Stimulated activated CD8-positive, alpha-beta memory T cell treated with anti-CD3 and anti-CD28 coated beads, Interleukin-4, amount 100 ng/mL, for 4 hours (primary cell): ENCODE data around the gene C4orf50.
"Not testable (repeated sequence)": the region's sequence is repeated elsewhere in the genome, so short reads cannot be mapped to it uniquely, and the experiment has no call there.

Source experiments
- DNase-seq, 2 donors: peaks; one replicate each; pipeline ENCODE4 v3.0.0-alpha.2; 2020; ENCODE audit warnings: low read depth in 2 of 2, low spot score in 1 of 2

C4orf50 gene

DNA sequence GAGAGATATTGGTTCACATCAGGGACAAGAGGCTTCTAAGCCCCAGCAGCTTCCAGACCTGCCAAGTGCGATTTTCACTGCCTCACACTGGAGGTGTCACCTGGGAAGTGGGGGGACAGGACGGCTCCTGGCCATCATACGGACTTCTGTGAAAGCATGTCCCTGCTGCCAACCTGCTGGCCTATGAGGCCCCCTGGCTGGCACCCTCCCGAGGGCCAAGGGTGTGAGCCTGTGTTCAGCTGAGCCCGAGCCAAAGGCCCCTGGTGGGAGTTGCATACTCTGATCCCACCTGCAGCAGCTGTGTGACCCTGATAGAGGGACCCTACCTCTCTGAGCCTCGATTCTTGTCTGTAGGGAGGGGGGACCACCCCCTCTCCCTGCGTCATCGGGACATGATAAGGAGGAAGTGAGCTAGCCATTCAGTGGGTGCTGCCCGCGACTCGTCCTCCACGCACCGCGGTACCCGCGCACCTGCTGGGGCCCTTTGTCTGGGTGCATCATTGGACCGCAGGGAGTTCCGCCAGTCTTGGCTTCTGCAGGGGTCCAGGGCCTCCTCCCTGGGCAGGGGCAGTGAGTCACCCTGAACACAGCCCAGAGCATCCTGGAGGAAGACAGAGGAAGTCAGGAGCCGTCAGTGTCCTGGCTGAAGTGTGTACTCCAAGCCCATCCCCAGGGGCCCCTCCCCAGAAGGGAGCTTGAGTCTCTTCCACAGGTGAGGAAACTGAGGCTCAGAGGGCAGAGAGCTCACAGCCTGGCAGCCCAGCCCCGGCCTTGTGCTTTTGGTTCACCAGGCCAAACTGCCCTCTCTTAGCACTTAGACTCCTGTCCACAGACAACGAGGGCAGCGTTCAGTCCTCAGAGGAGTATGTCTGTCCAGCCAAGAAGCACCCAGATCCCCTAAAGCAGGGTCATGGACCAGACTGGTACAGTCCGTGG lies 24.1 kb downstream of the C4orf50 start:
- DNase-seq: no peak

DNA sequence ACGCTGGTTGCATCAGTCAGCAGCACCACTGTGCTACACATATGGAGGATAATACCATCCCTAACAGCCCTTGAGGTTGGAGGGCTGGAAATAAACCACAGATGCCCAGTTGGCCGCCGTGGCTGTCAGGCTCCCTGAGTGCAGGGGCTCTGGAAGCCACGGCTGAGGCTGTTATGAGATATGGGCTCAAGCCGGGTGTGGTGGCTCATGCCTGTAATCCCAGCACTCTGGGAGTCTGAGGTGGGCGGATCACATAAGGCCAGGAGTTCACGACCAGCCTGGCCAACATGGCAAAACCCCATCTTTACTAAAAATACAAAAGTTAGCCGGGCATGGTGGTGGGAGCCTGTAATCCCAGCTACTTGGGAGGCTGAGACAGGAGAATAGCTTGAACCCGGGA lies 24.9 kb downstream of the C4orf50 start:
- DNase-seq: not testable (repeated sequence)

DNA sequence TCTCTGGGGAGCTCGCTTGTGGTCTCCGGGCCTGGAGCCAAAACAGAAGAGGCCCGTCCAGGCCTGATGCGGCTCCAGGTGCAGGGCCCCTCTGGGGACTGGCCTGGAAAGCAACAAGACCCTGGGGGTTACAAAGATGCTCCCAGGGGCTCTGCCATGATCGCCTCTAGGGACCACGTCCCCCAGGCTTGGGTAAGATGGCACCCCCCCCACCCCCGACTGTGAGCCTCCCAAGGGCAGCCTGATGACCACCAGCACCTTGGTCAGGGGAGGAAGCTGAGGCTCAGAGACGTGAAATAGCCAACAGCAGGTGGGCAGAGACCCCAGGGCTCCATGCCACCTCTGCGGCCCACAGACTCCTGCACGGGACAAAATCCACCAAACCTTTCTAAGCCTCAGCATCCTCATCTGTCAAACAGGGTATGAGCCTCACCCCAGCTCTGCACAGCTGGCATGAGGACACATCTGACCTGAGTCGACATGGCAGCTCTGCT lies 25.4 kb downstream of the C4orf50 start:
- no peak for DNase-seq

DNA sequence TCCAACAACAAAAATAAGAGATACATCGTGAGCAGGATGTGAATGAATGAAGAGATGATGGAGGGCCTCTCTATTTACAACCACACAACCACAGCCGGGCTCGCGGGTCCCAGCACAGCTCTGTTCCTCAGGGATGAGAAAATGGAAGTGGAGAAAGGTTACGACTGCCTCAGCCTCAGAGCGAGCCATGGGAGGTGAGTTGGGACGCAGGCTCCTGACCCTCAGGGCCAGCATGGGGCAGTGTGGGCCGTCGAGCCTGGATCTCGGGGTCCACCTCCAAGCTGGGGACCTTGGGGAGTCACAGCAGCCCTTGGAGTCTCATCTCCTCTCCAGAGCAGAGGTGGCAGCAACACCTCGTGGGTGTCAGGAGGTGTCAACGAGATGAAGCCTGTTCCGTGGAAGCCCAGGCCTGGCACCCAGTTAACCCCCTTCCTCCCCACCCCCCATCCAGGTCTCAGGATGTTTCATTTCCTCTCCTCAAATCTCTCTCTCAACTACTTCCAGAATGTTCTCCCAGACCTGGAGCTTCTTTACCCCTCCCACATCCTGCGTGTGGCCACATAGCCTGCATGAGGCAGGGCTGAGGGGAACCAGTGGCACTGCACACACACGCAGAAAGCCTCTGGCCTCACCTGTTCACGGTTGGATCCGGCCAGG lies 25.9 kb downstream of the C4orf50 start:
- DNase-seq: no peak

DNA sequence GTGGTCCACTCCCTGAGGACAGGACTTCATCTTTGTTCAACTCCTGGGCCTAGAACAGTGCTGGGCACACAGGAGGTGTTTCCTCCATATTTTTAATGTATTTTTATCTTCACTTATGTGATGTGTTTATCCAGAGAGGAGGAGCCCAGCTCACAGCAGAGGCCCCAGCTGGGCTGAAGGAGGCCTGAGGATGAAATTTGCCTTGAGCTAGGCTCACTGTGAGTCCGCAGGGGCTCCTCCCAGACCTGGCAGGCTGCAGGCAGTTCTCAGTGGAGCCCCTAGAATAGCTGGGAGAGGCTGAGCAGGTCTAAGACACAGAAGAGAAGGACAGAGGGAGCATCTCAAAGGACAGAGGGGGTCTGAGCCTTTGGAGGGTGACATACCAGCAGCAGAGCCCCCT lies 26.8 kb downstream of the C4orf50 start:
- DNase-seq: no peak

DNA sequence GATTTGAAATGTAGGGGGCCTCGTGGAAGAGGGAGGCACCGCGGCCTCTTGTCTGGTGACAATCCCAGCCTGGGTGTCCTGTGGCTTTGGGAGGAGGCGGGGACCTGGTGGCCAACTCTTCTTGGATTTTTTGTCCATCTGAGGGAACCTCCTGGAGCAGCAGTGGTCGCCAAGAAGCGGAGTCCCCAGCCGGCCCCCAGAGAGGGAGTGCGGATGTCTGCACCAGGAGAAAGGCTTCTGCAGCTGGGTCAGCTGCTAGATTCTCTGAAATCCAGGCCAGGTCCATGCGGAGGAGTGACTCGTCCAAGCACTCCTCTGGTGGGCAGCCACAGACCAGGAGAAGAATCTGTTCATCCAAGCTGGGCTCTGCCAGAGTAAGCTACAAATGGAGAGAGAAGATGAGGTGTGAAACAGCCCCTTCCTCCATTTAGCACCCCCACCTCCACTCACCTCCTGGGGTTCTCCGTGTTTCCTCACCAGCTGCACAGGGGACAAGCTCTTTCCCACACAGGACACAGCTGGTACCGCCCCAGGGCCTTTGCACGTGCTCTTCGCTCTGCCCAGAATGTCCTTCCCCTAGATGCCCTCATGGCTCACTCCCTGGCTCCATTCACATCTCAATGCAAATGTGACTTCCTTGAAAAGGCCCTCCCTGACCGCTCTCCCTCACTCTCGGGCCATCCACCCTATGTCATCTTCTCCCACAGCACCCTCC lies 27.6 kb downstream of the C4orf50 start:
- no peak for DNase-seq

DNA sequence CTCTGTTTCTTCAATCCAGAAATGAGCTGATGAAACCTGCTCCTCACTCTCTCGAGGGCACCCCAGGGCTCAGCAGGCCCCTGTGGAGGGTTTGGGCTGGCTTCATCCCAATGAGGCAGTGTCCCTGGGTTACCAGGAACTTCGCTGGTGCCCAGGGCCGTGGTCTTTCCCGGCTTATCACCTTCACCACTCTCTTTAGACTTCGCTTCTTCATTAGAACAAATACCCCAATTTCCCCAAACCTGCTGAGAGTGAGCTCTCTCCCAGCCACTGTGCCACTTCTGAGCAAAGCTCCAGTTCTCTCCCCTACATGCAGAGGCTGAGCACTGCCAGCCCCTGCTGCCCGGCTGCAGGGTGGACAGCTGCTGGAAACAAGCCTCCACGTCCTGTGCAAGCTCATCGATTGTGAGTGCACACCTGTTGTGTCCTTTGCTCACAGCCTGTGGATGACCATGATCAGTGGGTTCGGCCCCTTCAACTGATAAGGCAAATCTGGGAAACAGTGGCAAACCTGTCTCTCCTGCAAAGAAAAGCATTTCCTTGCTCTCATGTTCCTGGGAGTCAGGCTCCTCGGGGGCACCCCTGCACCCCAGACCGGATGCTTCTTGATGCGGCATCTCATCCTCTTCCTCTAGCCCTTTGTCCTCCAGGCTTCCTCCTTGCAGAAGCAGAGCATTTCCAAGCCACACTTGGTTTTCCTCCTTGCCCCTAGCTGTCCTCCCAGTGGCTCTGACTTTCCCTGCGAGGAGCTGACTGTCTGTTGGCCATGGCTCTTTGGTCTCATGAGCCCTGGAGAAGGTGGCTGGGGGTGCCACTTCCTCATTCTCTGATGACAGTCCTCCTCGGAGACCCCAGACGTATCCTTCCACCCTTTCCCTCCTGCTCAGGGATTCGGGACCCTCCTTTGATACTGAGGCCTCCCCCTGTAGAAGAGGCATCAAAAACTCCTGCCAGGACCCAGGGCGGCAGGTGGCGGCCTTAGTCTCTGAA lies 28.7 kb downstream of the C4orf50 start:
- no peak for DNase-seq

DNA sequence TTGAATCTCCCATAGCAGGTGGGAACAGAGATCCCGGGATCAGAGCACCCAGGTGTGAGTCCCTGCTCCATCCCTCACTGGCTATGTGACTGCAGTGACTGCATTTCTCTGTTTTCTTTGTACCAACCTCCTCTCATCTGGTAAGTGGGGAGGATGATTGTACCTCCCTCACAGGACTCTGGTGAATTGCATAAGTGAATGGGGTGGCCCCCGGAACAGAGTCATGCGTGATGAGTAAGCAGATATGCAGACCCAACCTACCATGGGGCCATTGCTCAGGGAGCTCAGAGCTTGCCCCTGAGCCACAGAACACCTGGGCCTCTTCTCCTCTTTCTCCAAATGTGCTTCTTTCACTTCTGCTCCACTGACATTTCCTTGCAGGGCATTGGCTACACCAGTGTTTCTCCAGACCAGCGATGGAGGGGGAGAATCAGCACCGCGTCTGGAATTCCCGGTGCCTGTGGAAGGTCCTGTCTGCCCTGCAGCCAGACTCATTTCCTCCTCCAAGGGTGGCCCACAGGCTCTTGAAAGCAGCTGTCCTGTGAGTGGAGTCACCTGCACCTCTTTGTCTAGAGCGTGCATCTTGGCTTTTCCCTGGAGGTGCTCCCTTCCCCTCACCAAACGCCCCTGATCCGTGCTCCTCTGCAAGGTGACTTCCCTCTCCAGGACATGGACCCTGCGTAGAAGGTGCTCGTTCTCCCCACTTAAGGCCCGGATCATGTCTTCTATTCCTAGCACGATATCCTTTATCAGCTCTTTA lies 30.0 kb downstream of the C4orf50 start:
- DNase-seq: no peak

DNA sequence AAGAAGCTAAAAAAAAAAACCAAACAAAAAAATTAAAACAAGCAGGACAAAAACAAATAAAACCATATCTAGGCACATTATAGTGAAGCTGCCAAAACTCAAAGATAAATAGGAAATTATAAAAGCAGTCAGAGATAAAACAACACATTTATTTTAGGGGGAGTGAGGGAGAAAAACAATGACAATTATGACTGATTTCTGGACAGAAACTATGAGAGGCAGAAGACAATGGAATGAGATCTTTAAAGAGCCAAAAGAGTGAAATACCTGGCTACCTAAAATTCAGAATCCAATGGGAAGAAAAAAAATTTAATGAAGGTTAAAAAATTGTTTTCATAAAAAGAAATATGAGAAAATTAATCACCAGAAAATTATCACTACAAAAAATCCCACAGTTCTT lies 33.4 kb downstream of the C4orf50 start:
- DNase-seq: no peak

DNA sequence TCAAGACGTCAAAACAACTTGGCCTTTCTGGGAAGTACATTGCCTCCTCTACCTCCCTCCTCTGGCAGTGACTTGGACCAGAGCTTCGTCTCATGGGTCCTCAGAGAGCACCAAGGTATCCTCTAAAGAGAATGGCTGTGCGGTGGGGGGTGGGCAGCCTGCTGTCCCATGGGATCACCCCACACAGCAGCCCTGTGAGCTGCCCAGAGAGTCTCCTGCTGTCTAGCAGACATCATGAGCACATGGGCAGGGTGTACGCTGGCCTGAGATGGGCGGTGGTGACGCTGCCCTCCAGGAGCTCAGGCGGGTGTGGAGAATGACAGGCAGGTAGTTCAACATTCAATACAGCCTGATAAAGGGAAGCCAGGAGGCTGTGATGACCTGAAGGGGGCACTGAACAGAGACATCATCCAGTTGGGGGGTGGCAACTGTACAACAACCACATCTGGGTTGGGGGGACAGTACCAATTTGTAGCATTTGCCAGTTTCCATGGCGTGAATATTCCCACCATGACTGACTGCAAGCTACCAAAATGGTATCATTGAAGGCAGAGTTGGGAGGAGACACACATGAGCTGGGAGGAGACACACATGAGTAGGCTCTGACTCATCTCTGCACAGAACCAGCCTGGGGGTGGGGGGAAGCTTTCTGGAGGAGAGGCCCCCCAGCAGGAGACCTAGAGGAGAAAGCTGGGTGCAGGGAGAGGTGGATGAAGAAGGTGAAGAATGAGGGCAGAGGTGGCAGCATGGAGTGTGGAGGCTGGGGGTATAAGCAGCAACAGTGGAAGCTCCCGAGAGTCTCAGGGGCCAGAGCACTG lies 35.9 kb downstream of the C4orf50 start:
- no peak for DNase-seq

DNA sequence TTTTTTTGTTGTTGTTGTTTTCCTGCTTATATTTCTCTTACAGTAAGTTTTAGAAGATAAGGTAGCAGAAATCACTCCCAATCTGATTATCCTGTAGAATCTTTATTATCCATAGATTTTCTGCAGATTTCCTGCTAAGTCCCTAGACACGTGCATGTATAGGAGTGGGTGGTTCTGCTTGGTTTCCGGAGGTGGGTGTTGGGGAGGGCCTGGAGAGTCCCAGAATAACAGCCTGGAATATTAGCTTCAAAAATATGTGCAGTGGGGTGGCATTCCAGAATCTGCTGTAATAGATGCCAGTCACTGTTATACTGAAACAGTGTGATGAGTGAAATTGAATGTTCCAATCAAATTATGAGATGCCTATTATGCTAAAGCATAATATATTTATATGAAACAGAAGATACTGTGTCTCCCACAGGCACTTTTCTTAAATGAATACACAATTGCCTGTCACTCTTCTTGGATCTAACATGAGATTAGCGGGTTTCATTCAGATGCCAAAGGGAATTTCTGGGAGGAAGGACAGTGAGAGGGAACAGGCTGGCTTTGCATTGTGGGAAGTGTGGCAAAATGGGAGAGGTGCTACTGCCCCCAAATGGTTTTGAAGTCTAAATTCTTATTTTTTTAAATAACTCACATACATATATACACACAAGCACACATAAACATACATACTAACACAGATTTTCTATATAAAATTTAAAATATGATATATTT lies 37.6 kb downstream of the C4orf50 start:
- DNase-seq: no peak

DNA sequence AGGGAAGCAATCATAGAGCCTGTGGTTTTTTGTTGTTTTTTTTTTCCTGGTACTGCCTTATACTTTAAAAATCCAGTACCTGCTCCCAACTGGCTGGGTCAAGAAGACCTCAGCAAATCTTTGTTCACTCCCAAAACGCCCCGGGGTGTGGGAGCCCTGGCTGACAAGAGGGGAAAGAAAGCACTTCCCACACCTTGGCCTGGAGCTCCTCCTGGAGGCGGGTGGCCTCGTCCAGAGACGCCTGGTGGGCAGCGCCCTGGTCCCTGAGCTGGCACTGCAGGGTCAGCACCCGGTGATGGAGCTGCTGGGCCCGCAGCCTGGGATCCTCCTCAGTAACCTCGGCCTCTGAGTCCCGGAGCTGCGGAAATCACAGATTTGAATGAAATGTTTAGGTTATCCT lies 38.2 kb downstream of the C4orf50 start:
- DNase-seq: no peak

DNA sequence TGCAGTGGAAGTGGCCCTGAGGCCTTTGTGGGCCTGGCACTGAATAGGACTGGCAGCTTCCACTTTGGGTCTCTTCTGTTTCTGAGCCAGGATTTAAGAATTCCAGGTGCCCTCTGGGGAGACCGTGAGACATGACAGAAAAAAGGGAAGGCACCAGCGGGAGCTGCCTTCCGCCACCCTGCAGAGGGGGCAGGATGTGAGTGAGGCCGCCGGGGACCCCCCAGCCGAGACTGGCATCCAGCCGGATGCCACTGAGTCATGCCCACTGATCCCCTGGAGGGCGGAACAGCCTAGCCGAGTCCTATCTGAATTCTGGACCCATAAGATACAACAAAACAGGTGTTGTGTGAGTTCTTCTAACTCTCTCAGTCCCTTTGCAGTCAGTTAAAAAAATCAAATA lies 41.3 kb downstream of the C4orf50 start:
- DNase-seq: no peak

DNA sequence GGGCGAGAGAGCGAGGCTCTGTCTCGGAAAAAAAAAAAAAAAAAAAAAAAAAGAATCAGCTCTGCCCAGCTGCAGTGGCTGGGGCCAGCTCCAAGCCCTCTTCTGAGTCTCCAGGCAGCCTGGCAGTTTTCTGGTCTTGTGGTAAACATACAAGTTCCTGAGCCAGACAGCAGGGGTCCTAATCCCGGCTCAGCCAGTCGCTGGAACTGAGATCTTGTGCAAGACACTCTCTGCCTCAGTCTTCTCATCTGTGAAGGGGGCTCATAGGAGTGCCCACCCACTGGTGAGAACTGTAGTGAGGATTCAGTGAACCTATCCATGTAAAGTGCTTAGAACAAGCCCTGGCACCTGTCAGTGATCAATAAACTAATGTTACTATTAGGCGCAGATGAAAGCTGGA lies 41.8 kb downstream of the C4orf50 start:
- no peak for DNase-seq

DNA sequence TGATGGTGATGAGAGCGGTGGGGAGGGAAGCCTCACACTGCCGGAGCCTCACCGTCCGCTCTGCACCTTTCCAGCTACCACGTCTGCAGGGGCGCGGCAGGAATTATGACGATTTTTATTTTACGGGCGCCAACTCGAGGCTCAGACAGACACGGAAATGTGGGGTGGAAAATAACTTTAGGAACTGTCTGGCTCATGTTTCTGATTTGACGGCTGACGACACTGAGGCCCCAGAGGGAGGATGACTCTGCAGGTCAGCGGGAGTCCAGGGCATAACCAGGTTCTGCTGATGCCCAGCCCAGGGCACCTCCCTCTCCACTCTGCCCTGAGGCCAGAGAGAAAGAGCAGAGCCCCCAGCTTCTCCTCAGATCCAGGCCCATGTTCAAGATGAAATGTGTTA lies 43.9 kb downstream of the C4orf50 start:
- no peak for DNase-seq

DNA sequence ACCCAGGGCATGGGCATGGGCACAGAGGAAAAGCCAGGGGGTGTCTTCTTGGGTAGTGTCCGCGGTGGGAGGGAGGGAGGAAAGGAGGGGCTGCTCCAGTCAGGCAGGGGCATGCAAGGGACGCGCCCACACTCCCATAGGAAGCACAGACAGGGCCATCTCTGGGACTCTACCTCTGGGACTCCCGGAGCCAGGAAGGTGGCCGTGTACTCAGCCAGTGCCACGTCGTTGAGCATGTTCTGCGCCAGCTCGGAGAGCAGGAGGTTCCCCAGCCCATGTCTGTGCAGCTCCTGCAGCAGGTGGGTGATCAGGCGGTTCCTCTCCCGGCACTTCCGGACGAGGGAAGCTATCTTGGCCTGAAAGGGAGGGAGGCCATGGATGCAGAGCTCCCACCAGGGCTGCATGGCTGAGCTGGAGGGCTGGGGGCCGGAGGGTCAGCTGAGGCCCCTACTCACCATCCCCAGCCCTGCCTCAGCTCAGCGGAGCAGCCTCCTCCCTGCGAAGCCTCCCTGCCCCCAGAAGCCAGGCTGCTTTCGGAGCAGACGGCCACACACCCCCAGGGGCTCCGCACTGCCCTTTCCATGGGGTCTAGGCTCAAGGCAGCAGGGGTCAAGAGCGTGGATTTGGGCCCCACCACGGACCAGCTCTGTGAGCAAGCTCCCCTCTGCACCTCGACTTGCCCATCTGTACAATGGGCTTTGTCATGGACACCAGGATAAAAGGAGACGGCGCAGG lies 44.6 kb downstream of the C4orf50 start:
- no peak for DNase-seq

DNA sequence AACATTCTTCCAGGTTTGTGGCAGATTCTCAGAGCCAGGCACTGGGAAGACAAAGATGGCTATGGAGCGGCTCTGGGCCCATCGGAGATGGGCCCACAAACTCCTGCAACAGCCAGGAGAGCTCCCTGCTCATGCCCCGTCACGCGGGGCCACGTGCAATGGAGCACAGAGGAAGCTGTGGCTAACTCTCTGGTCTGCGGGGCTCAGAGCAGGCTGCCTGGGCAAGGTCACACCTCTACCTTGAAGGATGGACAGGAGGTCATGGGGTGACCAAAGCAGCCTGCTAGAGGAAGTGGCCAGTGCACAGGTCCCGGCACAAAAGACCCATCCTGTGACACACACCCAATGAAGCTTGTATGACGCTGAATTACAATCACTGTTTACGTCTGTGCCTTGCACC lies 45.2 kb downstream of the C4orf50 start:
- DNase-seq: no peak

DNA sequence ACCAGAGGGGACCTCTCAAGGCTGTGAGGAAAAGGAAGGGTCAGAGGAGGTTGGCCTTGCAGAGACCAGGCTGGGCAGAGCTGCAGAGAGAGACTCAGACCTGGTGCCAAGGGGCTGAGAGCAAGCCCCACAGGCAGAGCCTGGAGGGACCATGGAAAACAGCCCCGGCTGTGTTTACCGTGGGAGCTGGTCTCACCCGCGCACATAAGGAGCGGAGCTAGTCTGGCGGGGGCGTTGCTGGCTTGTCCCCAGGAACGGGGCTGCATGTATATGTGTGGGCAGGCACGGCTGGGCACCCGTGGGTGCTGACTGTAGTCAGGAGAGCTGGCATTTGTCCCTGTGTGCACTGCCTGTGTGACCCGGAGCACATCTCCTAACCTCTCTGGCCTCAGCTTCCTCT lies 45.7 kb downstream of the C4orf50 start:
- DNase-seq: no peak
